Measurements from ENCODE around the gene IFIT5. TPM values are rescaled to one million over a fixed set of nuclear protein-coding genes. Genes with fewer than 3 reads are reported as not detected.

The IFIT5 gene, protein sequence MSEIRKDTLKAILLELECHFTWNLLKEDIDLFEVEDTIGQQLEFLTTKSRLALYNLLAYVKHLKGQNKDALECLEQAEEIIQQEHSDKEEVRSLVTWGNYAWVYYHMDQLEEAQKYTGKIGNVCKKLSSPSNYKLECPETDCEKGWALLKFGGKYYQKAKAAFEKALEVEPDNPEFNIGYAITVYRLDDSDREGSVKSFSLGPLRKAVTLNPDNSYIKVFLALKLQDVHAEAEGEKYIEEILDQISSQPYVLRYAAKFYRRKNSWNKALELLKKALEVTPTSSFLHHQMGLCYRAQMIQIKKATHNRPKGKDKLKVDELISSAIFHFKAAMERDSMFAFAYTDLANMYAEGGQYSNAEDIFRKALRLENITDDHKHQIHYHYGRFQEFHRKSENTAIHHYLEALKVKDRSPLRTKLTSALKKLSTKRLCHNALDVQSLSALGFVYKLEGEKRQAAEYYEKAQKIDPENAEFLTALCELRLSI
- 10 to 100 TPM; 11.5 TPM for total RNA-seq

GRCh38 chr10:89414146-89414878 lies at the start of gene IFIT5:
Gene IFIT5 (plus strand): TSS chr10:89414568. CDS start chr10:89414799, 231 bp downstream.
- no peaks in the 10 kb centered on the region for H3K27me3 ChIP-seq (replicated peaks; ENCODE audit: insufficient read depth)
- H3K36me3 ChIP-seq = no peaks in the 10 kb centered on the region
- intact Hi-C loops (cut with DNase I) = no loop called here
- under 1% methylated on average over 47 of the region's 48 CpGs for WGBS
- H3K4me3 ChIP-seq = peak within 1 kb of the TSS; percentile 66 to 85
- H3K4me1 ChIP-seq (replicated peaks) = peaks cover 4% of the 10 kb centered on the region
- H3K27ac ChIP-seq = peak within 1 kb of the TSS; percentile 94 to 95
- TF ChIP-seq POLR2AphosphoS5 (IDR thresholded peaks at IDR 0.05) (no peak), POLR2A (IDR thresholded peaks at IDR 0.05) (peak; percentile 55)
- H3K9me3 ChIP-seq = no peaks in the 10 kb centered on the region
- DNase-seq (ENCODE audit: low spot score) = peak; percentile 64

DNA sequence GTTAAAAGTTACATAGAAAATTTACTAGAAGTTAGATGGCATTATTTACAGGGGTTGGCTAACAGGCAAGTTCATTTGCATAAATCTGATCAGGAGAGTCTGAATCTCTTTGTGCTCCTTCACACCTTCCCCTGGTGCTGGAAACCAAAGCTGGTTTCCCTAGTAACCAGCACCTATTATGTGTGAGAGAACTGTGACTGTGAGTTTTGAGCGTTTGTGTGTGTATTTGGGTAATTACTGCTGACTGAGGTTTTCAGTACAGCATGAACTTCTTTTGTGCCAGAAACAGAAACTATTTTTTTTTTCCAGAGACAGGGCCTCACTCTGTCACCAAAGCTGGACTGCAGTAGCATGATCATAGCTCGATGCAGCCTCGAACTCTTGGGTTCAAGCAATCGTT lies 46.8 kb upstream of the IFIT5 start:
- Histone ChIP-seq H3K4me3 (no peak overlapping the region), H3K27me3 (replicated peaks; ENCODE audit: insufficient read depth) (no peaks in the 10 kb centered on the region), H3K27ac (peak overlapping the region in 1 of 2 donors; percentile 44), H3K9me3 (no peaks in the 10 kb centered on the region), H3K4me1 (replicated peaks) (peaks cover 3% of the 10 kb centered on the region), H3K36me3 (no peaks in the 10 kb centered on the region)
- intact Hi-C loops (cut with DNase I) = no loop called here
- no peak for DNase-seq (ENCODE audit: low spot score)
- no peak for TF ChIP-seq POLR2A (IDR thresholded peaks at IDR 0.05)
- no peak for TF ChIP-seq POLR2AphosphoS5 (IDR thresholded peaks at IDR 0.05)
- TF ChIP-seq, protein P1, sequence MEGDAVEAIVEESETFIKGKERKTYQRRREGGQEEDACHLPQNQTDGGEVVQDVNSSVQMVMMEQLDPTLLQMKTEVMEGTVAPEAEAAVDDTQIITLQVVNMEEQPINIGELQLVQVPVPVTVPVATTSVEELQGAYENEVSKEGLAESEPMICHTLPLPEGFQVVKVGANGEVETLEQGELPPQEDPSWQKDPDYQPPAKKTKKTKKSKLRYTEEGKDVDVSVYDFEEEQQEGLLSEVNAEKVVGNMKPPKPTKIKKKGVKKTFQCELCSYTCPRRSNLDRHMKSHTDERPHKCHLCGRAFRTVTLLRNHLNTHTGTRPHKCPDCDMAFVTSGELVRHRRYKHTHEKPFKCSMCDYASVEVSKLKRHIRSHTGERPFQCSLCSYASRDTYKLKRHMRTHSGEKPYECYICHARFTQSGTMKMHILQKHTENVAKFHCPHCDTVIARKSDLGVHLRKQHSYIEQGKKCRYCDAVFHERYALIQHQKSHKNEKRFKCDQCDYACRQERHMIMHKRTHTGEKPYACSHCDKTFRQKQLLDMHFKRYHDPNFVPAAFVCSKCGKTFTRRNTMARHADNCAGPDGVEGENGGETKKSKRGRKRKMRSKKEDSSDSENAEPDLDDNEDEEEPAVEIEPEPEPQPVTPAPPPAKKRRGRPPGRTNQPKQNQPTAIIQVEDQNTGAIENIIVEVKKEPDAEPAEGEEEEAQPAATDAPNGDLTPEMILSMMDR (IDR thresholded peaks at IDR 0.05) = no peak
- 49% methylated on average over 4 of the region's 4 CpGs for WGBS

GRCh38 chr10:89368129-89368528 lies 46.2 kb upstream of the IFIT5 start:
- H3K4me1 ChIP-seq (replicated peaks) = peaks cover 3% of the 10 kb centered on the region
- intact Hi-C loops (cut with DNase I) = no loop called here
- H3K9me3 ChIP-seq = no peaks in the 10 kb centered on the region
- no peak overlapping the region for H3K4me3 ChIP-seq
- H3K36me3 ChIP-seq = no peaks in the 10 kb centered on the region
- no peak for TF ChIP-seq POLR2AphosphoS5 (IDR thresholded peaks at IDR 0.05)
- TF ChIP-seq, protein P1 (IDR thresholded peaks at IDR 0.05) = no peak
- TF ChIP-seq POLR2A (IDR thresholded peaks at IDR 0.05) = no peak
- no peaks in the 10 kb centered on the region for H3K27me3 ChIP-seq (replicated peaks; ENCODE audit: insufficient read depth)
- 75% methylated on average over 1 of the region's 1 CpG for WGBS
- no peak overlapping the region for H3K27ac ChIP-seq
- DNase-seq (ENCODE audit: low spot score) = no peak

GRCh38 chr10:89369156-89370105 lies 44.9 kb upstream of the IFIT5 start:
- H3K27ac ChIP-seq = no peak overlapping the region
- DNase-seq (ENCODE audit: low spot score) = no peak
- intact Hi-C loops (cut with DNase I) = no loop called here
- no peaks in the 10 kb centered on the region for H3K36me3 ChIP-seq
- H3K4me3 ChIP-seq = no peak overlapping the region
- 59% methylated on average over 5 of the region's 5 CpGs for WGBS
- no peaks in the 10 kb centered on the region for H3K9me3 ChIP-seq
- H3K4me1 ChIP-seq (replicated peaks) = peaks cover 6% of the 10 kb centered on the region
- H3K27me3 ChIP-seq (replicated peaks; ENCODE audit: insufficient read depth) = no peaks in the 10 kb centered on the region
- no peak for TF ChIP-seq POLR2AphosphoS5 (IDR thresholded peaks at IDR 0.05)
- TF ChIP-seq, protein P1 (IDR thresholded peaks at IDR 0.05) = peak in 3 of 4 experiments; percentile 13 to 59 (median 47)
